Measurements from ENCODE around the gene UCK1. TPM values are rescaled to one million over a fixed set of nuclear protein-coding genes. Genes with fewer than 3 reads are reported as not detected.

UCK1 gene
- total and polyA plus RNA-seq, 2 of the 13 experiments (the other 11 are each of a cell fraction or from before 2014, with no cell fraction given): 11.0 to 24.1 TPM

DNA sequence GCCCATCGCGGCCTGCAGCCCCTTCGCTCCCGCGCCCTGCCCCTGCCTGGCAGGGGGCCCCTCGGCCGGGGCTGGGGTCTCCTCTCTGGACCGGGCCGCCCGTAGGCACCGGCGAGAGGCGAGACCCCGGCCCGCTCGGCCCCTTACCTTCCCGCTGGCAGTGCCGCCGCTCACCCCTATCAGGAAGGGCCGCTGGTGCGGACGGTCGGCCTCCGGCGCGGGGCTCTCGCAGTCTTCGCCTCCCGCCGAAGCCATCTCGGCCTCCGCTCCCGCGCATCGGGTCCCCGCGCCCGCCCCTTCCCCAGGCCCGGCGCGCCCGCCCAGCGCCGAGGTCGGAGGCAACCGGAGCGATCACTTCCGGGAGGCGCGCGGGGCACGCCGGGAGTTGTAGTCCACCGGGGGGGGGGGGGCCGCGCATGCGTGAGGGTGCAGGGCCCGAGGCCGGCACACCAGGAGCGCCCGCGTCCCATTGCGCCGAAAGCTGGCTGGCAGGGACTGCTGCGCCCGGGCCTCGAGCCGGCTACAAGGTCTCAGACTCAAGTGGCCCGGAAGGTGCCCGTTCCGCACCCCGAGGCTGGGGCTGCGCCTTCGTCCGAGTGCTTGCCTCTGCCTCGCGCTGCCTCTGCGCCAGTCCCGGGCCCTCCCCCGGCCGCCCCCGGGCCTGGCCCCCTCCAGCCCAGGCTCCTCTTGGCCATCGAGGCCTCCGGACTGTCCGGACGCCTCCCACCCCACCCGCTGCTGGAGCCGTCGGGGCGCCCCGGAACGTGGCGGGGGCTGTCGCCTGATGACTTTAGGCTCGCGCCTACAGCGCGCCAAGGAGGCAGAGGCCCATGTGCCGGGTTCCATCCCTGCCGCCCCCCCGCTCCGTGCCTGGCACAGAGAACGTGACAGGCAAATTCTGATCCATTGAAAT, at the start of gene UCK1 (continued):
- no peak for TF ChIP-seq ZNF484 (CRISPR knock-in tag; IDR thresholded peaks at IDR 0.05; ENCODE audit: borderline replicate concordance, low read depth)
- TF ChIP-seq SUZ12 (IDR thresholded peaks at IDR 0.05; ENCODE audit: low read depth, low read length): peak; percentile 64
- TF ChIP-seq ZNF776 (CRISPR knock-in tag; IDR thresholded peaks at IDR 0.05): no peak; the same call in 1 of the 2 replicates
- no peak for TF ChIP-seq HNRNPH1 (optimal IDR thresholded peaks at IDR 0.05; ENCODE audit: low read depth, low read length)
- TF ChIP-seq ZNF549 (CRISPR knock-in tag; IDR thresholded peaks at IDR 0.05): no peak
- 0 out of 3 replicates have a peak, but pooled peaks have one; percentile 53 for TF ChIP-seq MXI1 (IDR thresholded peaks at IDR 0.05; ENCODE audit: borderline replicate concordance, low read depth, low read length)
- TF ChIP-seq ZNF746 (CRISPR knock-in tag; IDR thresholded peaks at IDR 0.05): no peak
- no peak for TF ChIP-seq TIGD3 (CRISPR knock-in tag; IDR thresholded peaks at IDR 0.05; ENCODE audit: borderline replicate concordance)
- TF ChIP-seq MTF2 (CRISPR knock-in tag; IDR thresholded peaks at IDR 0.05; ENCODE audit: borderline replicate concordance): no peak
- TF ChIP-seq ZNF317 (CRISPR knock-in tag; IDR thresholded peaks at IDR 0.05): no peak
- no peak for TF ChIP-seq GTF2F1 (IDR thresholded peaks at IDR 0.05; ENCODE audit: low read length)
- TF ChIP-seq ZNF383 (CRISPR knock-in tag; IDR thresholded peaks at IDR 0.05; ENCODE audit: borderline replicate concordance): no peak
- TF ChIP-seq KDM4B (CRISPR knock-in tag; IDR thresholded peaks at IDR 0.05): no peak
- no peak for TF ChIP-seq ZSCAN22 (CRISPR knock-in tag; IDR thresholded peaks at IDR 0.05)
- TF ChIP-seq SP4 (CRISPR knock-in tag; IDR thresholded peaks at IDR 0.05): peak; percentile 22; the same call in 1 of the 2 replicates
- TF ChIP-seq, protein P1, sequence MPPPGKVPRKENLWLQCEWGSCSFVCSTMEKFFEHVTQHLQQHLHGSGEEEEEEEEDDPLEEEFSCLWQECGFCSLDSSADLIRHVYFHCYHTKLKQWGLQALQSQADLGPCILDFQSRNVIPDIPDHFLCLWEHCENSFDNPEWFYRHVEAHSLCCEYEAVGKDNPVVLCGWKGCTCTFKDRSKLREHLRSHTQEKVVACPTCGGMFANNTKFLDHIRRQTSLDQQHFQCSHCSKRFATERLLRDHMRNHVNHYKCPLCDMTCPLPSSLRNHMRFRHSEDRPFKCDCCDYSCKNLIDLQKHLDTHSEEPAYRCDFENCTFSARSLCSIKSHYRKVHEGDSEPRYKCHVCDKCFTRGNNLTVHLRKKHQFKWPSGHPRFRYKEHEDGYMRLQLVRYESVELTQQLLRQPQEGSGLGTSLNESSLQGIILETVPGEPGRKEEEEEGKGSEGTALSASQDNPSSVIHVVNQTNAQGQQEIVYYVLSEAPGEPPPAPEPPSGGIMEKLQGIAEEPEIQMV (CRISPR knock-in tag; IDR thresholded peaks at IDR 0.05; ENCODE audit: low read depth): no peak
- no peak for TF ChIP-seq ZNF652 (CRISPR knock-in tag; IDR thresholded peaks at IDR 0.05; ENCODE audit: borderline replicate concordance, low read depth)
- no peak for TF ChIP-seq TRIM24 (CRISPR knock-in tag; IDR thresholded peaks at IDR 0.05)
- no peak for TF ChIP-seq ZBTB20 (CRISPR knock-in tag; IDR thresholded peaks at IDR 0.05; ENCODE audit: borderline replicate concordance, low read depth)
- peak; percentile 39; the same call in 1 of the 2 replicates for TF ChIP-seq TBX2 (CRISPR knock-in tag; IDR thresholded peaks at IDR 0.05; ENCODE audit: borderline replicate concordance)
- no peak; the same call in 1 of the 2 replicates for TF ChIP-seq ERF (CRISPR knock-in tag; IDR thresholded peaks at IDR 0.05)
- 0 out of 2 replicates have a peak, but pooled peaks have one; percentile 43 for TF ChIP-seq ZNF563 (CRISPR knock-in tag; IDR thresholded peaks at IDR 0.05)
- no peak for TF ChIP-seq ZNF550 (CRISPR knock-in tag; IDR thresholded peaks at IDR 0.05; ENCODE audit: borderline replicate concordance)
- no peak for TF ChIP-seq HNF4A (CRISPR knock-in tag; IDR thresholded peaks at IDR 0.05)
- no peak for TF ChIP-seq ZNF704 (CRISPR knock-in tag; IDR thresholded peaks at IDR 0.05; ENCODE audit: borderline replicate concordance)
- no peak for TF ChIP-seq ZNF841 (CRISPR knock-in tag; IDR thresholded peaks at IDR 0.05; ENCODE audit: borderline replicate concordance)
- TF ChIP-seq ZNF672 (CRISPR knock-in tag; IDR thresholded peaks at IDR 0.05): no peak
- TF ChIP-seq PHF5A (CRISPR knock-in tag; IDR thresholded peaks at IDR 0.05; ENCODE audit: low read depth, unreplicated experiment): no peak

Measured in HepG2 (cell line).